ENCODE measurements around the gene B4GALNT1.
"Not testable (repeated sequence)": the region's sequence is repeated elsewhere in the genome, so short reads cannot be mapped to it uniquely, and the experiment has no call there.

B4GALNT1 gene

DNA sequence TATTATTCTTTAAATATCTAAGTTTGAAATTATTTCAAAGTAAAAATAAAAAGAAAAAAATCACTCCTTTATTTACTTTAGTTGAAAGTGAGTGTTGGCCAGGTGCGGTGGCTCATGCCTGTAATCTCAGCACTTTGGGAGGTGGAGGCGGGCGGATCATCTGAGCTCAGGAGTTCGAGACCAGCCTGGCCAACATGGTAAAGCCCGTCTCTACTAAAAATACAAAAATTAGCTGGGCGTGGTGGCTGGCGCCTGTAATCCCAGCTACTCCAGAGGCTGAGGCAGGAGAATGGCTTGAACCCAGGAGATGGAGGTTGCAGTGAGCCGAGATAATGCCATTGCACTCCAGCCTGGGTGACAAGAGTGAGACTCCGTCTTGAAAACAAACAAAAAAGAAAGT, 3.7 kb upstream of the B4GALNT1 start:
- DNase-seq, result not testable (repeated sequence)

DNA sequence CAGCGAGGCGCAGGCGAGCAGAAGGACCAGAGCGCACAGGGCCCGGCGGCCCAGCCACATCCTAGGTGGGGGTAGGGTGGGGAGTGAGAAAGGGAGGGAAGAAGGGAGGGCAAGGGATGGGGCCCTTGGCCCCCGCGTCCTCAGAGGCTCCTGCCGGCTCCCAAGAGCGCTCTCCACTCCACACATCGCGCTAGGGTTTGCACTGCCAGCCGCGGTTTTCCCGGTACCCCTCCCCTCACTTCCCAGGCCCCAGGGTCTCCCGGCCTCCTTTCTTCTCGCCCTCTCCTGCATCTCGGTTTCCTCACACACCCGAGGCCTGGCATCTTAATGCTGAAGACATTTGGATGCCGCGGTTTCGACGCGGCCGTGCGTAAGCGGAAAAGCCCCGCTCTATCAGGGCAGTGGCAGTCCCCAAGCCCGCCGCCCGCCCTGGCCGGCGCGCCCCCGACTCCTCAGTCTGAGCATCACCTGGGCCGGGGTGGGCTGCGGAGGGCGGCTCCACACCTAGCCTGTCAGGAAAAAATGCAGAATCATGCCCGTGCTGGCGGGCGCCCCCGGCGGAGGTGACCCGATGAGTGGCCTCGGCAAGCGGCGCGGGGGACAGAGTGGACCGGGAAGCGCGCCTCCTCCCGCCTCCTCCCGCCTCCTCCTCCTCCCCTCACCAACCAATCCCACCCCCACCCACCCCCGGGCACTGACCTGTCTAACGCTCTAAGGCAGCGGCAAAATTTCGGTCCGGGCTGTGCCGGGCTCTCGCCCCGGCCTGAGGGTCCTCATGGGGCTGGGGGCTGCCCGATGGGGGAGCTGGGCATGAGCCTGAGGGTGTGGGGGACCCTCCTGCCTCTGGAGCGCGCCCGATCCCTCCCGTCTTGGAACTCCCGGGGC, 686 bp downstream of the B4GALNT1 start:
- peak in 1 of 2 donors; percentile 7 for DNase-seq

DNA sequence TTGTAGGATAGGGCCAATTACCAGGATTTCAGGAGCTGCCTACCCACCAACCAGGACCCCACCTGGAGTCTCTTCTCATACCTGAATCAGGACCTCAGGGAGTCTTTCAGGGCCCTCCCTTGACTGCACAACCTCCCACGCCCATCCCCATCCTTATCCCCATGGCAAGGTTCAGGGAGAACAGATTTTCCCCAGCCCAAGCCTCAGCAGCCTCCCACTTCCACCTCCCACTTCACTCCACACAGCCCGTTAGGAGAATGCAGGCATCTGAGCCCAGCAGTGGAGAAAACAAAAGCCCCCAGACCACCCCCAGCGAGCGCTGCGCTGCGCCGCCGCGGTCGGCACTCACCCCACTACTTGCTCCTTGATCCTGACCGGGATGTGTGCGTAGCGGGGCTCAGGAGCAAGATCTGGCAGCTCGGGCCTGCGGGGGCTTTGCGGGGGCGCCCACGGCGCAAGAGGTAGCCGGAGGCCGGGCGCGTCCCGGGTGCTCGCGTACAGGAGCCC, 1.4 kb downstream of the B4GALNT1 start:
- DNase-seq, result peak in 1 of 2 donors; percentile 1

DNA sequence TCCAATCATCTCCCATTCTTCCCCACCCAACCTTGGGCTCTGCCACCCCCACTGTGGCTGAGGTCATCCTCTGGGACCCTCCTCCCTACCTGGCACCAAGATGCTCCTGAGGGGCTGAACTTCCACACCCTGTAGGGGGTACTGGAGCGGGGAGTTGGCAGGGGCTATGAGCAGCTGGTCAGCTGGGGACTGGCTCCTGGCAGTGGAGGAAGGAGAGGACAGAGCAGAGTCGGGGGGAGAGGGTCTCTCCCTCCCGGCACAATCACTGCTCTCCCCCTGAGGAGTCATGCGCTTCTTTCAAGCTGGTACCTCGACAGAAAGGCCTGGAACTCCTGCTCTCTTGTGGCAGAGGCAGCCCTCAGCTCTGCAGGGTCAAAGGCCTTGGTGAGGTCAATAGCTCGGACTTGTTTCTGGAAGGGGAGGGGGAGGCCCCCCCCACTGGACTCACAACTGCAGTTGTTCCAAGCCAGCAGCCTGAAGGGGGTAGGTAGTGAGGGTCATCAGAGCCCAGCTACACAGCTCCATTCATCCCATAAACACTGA, 2.0 kb downstream of the B4GALNT1 start:
- no peak for DNase-seq

DNA sequence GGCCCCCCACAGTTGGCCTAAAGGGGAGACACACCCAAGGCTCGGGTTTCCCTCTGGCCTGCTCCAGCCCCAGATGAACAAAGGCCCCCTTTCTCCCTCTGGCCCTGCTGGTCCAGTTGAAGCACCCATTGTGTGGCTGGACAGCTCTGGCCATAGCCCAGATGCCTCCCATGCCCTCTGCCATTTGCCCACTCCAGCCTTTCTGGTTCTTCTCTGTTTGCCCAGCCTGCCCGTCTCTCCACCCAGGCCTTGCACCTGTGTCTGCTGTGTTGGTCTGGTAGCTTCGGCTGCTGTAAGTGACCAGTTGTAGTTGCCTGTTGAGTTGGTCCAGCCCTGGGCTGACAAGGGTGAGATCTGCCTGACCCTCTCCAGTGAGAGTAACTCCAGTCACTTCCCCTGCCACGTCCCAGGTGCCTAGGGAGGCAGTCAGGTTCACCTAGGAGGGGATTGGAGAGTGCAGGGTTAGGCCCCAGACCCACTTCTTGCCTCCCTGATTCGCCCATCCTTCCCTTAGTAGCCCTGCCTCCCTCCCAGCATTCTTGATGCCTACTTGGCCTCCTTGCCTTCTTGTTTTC, 3.0 kb downstream of the B4GALNT1 start:
- no peak for DNase-seq

DNA sequence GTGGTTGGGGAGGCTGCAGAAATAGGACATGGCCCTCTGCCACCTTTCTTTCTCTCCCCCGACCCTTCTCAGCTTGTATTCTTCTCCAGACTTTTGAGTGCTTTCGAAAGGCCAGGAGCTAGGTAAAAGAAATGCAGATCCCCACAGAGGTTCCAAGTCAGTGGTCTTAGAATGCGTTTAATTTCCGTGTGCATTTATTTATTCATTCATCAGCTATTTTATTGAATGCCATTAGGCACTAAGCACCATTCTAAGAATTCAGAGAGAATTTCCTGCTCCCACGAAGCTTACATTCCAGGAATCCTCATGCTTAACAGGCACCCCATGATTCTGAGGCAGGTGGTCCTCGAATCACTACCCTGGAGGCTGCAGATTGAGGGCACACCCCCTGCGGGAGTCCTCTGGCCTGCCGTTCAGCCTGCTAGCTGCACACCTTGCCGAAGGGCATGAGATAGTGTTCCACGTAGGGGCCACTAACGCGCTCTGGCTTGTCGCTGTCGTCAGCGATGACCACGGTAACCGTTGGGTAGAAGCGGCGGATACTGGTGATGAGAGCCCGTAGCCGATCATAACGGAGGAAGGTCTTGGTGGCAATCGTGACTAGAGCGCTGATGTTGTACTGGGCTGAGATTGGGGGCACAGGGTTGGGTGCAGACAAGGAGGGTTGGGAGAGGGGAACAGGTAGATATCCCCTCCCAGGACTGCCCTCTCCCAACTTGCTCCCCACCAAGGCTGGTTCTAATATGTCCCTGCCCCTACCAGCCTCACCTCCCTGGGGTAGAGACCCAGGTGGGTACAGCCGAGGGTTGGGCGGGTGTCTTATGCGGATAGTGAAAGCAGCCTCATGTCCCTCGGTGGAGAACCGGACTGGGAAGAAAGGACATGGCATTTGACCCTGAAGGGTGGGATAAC, 4.5 kb downstream of the B4GALNT1 start:
- no peak for DNase-seq

DNA sequence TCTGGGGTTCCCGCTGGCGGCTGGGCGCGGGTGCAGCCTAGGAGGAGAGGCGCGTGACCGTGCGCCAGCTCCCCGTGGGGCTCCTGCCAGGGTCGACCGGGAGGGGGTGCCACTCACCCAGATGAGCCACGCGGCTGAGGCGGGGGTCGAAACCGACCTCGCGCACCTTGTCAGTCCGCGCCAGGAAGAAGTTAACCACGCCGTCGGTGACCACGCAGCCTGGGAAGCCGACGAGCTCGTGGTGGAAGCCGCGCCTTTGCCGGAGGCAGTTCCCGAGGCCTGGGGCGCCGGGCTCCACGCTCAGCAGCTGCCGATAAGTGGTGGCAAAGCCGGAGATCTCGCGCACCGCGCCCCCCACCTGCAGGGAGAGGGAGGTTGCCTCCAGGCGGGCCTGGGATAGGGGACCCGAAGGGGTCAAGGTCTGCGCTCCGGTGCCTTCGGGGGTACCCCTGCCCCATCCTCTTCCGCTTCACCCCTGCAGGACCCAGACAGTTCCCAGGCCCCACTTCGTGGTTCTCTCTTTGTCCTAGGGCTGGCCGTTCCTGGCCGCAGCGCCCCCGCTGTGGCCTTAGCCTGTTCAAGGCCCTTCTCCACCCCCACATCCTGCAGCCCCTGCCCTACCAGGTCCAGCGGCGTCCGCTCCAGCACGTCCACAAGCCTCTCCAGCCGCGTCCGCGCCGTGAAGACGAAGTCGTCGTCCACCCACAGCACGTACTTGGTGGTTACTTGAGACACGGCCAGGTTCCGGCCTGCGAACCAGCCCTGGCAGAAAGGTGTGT, 5.3 kb downstream of the B4GALNT1 start:
- peak in 1 of 2 donors; percentile 14 for DNase-seq

DNA sequence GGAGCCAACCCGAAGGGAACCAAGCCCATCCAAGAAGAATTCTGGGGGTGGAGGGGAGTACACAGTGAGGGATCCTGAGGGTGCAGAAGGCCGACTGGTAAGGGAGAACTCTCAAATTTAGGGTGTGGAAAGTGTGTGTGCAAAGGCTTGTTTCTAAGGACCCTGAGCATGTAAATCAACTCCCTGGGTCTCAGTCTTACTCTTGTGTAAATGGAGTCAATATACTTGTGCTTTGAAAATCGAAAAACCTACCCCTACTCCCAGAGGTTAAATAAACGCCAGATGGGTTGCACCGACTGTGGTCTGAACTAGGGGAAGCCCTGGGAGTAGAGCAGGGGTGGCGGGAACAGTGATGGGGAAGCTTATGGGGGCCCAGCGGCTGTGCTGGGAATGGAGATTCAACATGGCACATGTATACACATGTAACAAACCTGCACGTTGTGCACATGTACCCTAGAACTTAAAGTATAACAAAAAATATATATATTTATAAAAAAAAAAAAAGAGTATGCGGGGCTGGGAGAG, 6.0 kb downstream of the B4GALNT1 start:
- DNase-seq, result no peak

DNA sequence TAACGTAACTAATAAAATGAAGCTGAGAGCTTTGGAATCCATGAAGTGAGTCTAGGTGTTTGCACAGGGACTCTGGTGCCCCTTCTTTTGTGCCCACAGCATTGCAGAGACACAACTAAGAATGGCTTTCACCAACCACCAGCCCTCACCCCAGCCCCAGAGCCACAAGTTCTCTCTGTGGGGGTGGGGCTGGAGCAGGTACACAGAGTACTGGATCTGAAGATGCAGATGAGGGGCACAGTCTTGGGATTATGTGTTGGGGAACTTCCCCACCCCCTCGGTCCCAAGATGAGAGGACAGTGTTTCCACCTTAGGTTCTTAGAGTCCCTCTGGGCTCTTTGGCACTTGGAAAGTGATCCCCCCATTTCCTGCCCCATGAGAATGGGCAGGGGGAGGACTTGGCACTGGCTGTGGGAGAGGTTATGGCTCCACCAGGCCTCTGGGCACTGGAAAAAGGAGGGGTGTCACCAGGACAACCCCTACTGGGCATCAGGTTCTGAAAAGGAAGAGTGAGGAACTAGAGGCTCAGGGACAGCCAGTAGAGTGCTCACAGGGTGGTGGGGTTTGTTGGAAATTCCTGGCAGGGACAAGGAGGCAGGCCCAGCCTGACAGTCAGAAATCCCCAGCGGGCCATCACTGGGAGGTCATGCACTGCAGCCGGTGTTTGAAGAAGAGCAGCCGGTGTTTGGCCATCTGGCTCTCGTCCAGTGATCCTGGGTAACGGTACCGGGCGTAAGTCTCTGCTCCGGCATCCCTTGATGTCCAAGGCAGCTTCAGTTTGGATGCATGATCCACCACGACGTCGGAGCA, 6.7 kb downstream of the B4GALNT1 start:
- no peak for DNase-seq

DNA sequence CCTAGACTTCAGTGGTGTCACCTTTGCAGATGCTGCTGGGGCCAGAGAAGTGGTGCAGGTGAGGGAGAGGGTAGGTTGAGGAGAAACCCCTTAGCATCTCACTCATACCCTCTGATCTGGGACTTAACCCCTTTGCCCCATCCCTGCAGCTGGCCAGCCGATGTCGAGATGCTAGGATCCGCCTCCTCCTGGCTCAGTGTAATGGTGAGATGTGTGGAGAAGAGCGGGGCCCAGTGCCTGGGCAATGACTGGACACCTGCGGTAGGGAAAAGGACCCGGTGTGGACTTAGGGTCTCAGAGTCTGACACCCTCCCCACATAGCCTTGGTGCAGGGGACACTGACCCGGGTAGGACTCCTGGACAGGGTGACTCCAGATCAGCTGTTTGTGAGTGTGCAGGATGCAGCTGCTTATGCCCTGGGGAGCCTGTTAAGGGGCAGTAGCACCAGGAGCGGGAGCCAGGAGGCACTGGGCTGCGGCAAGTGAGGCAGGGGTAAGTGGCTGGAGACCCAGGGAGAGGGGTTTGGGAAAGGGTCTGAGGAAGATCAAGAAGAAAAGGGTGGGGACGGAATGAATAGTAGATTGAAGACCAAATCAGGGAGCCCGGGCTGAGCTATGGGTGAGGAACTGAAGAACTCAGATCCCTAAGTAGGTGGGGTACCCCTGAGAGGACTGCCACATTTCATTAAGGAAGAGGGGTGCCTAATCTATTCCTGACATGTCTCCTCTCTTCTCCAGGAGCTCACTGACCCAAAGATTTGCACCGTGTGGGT, 7.6 kb downstream of the B4GALNT1 start:
- no peak for DNase-seq

DNA sequence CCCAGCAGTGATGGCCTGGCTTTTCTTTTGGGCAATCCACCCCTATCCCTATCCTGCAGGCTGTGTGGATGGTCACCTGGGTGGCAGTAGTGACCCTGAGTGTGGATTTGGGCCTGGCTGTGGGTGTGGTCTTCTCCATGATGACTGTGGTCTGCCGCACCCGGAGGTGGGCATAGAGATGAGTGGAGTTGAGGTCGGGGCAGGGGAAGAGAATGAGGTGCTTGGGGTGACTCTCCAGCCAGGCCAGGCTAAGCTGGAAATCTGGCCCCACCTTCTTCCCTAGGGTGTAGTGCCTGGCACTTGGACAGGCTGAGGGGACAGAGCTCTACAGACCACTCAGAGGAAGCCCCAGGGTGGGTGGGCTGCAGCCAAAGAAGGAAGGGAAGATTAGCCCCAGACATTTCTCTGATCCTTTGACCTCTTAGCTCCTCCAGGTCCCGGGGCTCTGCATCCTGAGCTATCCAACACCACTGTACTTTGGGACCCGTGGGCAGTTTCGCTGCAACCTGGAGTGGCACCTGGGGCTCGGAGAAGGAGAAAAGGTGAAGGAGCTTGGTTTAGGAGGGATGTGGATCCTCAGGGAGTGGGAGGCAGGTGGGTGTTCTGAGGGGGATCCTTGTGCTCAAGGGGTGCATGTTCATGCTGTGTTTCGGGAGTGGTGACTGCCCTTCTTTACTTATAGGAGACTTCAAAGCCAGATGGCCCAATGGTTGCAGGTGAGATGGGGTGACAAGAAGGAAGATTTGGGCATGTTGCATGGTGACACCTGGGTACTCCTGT, 8.4 kb downstream of the B4GALNT1 start:
- no peak for DNase-seq

DNA sequence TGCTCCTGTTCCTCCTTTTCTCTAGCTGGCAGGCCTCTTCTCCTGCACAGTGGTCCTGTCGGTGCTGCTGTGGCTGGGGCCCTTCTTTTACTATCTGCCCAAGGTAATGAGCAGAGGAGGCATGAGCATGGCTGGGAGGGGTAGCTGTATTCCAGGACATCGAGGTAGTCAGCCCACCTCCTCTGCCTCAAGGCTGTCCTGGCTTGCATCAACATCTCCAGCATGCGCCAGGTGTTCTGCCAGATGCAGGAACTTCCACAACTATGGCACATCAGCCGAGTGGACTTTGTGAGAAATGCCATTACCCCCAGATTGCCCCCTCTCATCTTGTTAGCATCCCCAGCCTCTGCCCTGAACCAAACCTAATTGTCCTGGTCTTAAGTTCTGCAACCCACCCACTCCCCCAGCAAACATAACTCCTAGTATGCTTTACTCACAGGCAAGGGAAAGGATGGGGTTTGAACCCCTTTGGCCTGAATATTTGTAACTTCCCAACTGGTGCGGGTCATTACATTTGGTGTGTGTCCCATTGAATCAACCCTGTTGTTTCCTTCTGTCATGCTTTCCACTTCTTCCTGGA, 9.1 kb downstream of the B4GALNT1 start:
- no peak for DNase-seq

DNA sequence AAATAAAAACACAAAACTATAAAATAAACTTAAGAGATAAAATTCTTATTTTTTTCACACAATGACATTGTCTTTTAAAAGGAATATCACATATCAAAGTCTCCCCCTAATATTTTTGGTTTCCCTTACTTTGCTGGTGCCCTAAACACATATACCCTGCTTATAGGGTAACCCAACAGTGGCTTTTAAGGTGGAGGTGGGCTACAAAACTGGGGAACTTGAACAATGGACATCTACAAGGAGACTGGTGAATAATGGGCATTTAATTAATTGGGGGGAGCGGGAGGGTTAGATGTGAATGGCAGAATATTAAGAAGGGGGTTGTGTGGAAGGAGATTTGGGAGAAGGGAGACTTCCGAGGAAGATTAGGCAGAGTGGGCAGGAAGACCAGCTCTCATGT, 9.6 kb downstream of the B4GALNT1 start:
- DNase-seq, result no peak

DNA sequence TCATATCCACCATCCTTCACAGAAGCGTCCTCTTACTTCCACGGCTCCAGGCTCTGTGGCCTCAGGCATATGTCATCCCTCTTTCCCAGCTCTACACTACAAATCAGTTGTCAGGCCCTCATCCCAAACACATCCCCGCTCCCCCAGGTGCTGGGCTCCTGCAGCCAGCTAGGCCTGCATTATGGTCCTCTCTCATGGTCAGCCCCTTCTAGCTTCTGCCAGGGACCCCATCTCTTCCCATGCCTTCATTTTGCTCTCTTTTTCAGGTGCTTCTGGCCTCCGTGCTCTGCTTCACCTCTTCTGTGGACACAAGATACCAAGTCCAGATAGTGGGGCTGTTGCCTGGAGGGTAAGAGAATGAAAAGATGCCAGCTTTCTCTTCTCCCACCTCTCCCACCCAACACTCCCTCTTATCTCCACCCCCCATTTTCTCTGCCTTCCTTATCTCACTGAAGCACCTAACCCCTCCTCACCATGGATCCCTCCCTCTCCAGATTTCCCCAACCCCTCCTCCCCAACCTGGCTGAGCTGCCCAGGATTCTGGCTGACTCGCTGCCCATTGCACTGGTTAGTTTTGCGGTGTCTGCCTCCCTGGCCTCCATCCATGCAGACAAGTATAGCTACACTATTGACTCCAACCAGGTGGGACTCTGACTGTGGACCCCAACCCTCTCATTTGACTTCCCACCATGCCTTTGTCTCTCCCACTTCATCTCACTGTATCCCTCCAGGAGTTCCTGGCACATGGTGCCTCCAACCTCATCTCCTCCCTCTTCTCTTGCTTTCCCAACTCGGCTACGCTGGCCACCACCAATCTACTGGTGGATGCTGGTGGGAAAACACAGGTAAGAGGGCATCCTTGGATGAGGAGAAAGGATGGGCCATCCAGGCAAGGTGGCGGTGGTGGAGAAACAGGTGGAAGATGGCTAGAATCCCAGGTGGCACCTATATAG, 10.4 kb downstream of the B4GALNT1 start:
- DNase-seq, result no peak

DNA sequence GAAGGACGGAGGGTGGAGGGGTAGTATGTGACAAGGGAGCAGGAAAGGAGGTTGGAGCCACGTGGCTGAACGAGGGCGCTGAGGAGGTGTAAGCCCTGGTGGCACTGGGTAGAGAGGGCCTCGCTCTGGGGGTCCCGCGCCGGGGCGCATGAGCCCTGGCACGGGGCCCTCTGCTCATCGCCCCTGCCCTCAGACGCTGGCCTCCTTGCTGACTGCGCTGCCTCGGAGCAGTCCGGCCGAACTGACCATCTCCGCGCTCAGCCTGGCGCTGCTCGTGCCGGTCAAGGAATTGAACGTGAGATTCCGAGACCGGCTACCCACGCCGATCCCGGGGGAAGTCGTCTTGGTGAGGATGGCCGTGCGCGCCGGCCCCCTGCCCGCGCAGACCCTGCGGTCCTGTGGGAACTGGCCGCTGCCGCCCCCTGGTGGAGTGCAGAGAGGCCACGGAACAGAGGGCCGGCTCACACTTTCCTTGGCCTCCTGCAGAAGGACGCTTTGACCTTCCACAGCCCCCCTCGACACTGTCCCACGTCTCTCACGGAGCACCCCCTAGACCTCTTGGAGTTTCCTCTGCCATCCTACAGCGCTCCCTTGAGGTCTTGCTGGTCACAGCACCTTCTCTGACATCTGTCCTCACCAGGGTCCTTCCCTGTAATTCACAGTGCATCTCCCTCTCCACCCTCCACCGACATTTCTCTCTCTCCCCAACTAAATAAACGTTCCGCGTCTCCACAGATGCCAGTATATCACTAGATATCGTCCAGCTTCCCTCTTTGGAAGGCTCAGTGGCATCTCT, 11.3 kb downstream of the B4GALNT1 start:
- DNase-seq, result peak; percentile 50 to 59

DNA sequence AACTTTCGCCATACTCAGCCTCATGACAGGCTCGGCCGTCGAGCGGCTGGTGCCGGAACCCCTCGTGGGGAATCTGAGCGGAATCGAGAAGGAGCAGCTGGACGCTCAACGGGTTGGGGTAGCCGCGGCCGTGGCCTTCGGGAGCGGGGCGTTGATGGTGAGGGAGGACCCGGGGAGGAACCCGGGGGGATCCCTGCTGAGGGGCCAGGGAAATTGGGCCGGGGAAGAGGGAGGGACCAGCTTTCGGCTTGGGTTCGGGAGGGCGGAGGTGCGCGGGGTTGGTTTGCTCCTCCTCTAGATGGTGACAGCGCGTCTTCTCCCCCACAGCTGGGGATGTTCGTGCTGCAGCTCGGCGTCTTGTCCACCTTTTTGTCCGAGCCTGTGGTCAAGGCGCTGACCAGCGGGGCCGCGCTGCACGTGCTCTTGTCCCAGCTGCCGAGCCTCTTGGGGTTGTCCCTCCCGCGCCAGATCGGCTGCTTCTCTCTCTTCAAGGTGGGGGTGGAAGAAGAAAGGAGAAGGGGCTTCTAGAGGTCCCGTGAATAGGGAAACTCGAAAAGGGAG, 12.0 kb downstream of the B4GALNT1 start:
- peak in 1 of 2 donors; percentile 15 for DNase-seq
